Suprapubic skin (tissue), 4 donors: ENCODE data around the gene ENTPD2. TPM values are rescaled to one million over a fixed set of nuclear protein-coding genes. Genes with fewer than 3 reads are reported as not detected.

ENCODE experiments used
- DNase-seq, 2 donors: peaks; one replicate each; pipeline ENCODE4 v3.0.0-alpha.2; 2019; ENCODE audit warnings: low spot score in 2 of 2
- H3K27ac ChIP-seq: fragments of 200-600 bp; sonication (generic); one replicate; pipeline ENCODE4 v1.5.1; 2019
- H3K27me3 ChIP-seq: fragments of 200-600 bp; sonication (generic); one replicate; pipeline ENCODE4 v1.5.1; 2019
- H3K36me3 ChIP-seq: fragments of 200-600 bp; sonication (generic); one replicate; pipeline ENCODE4 v1.5.1; 2019
- H3K4me1 ChIP-seq: fragments of 200-600 bp; sonication (generic); one replicate; pipeline ENCODE4 v1.5.1; 2019
- H3K4me3 ChIP-seq: fragments of 200-600 bp; sonication (generic); one replicate; pipeline ENCODE4 v1.5.1; 2019; ENCODE audit warnings: mild to moderate bottlenecking
- H3K9me3 ChIP-seq: fragments of 200-600 bp; sonication (generic); one replicate; pipeline ENCODE4 v1.5.1; 2019
- EP300 ChIP-seq: sonication (generic); formaldehyde crosslinking; IDR thresholded peaks from one replicate; pipeline ENCODE4 v1.6.1; 2017; ENCODE audit warnings: antibody characterized with exemption
- POLR2A ChIP-seq, 2 donors: fragments of 450-650 bp; IDR thresholded peaks; one replicate each; pipeline ENCODE4 v1.6.1; 2017; ENCODE audit warnings: antibody characterized with exemption in 2 of 2, mild to moderate bottlenecking in 2 of 2, moderate library complexity in 2 of 2
- POLR2AphosphoS5 ChIP-seq, 3 donors: sonication (generic); formaldehyde crosslinking; IDR thresholded peaks; one replicate each; pipeline ENCODE4 v1.6.1; 2017; ENCODE audit warnings: antibody characterized with exemption in 3 of 3
- WGBS: methylation state at CpG from one replicate; pipeline ENCODE4 v1.1.5; 2018; 5-methylcytosine and 5-hydroxymethylcytosine counted together
- total RNA-seq, 4 donors: library from RNA; depleted of rRNA; stranded (reverse); fragments of >200 nt; gene quantifications; one replicate each; pipeline ENCODE4 v1.1.0, GENCODE V29; 2016
- TF ChIP-seq, protein P1 (sequence below), 2 donors: fragments of 200-600 bp in 1 of 2; fragments of 450-650 bp in 1 of 2; sonication (generic) in 1 of 2; IDR thresholded peaks; one replicate each; pipeline ENCODE4 v1.5.1; 2016 to 2019; ENCODE audit warnings: antibody characterized with exemption in 2 of 2, mild to moderate bottlenecking in 1 of 2, moderate library complexity in 1 of 2

The ENTPD2 gene
- total RNA-seq, 4 donors from 2014 or later: 13.3 to 20.8 (median 16.7) TPM

GRCh38 chr9:137082925-137083290, 29.0 kb upstream of the ENTPD2 start:
- H3K4me1 ChIP-seq: peaks cover 69% of the 10 kb centered on the region
- no peaks in the 10 kb centered on the region for H3K27me3 ChIP-seq
- WGBS: 78% methylated on average over 3 of the region's 8 CpGs
- no peaks in the 10 kb centered on the region for H3K9me3 ChIP-seq
- peak overlapping the region; percentile 96 for H3K27ac ChIP-seq
- H3K4me3 ChIP-seq: no peak overlapping the region
- peaks cover 34% of the 10 kb centered on the region for H3K36me3 ChIP-seq
- DNase-seq: no peak
- no peak for TF ChIP-seq EP300
- TF ChIP-seq POLR2AphosphoS5 (IDR thresholded peaks at IDR 0.05): no peak
- no peak for TF ChIP-seq POLR2A (IDR thresholded peaks at IDR 0.05)
- TF ChIP-seq, protein P1, sequence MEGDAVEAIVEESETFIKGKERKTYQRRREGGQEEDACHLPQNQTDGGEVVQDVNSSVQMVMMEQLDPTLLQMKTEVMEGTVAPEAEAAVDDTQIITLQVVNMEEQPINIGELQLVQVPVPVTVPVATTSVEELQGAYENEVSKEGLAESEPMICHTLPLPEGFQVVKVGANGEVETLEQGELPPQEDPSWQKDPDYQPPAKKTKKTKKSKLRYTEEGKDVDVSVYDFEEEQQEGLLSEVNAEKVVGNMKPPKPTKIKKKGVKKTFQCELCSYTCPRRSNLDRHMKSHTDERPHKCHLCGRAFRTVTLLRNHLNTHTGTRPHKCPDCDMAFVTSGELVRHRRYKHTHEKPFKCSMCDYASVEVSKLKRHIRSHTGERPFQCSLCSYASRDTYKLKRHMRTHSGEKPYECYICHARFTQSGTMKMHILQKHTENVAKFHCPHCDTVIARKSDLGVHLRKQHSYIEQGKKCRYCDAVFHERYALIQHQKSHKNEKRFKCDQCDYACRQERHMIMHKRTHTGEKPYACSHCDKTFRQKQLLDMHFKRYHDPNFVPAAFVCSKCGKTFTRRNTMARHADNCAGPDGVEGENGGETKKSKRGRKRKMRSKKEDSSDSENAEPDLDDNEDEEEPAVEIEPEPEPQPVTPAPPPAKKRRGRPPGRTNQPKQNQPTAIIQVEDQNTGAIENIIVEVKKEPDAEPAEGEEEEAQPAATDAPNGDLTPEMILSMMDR (IDR thresholded peaks at IDR 0.05): no peak

- TF ChIP-seq POLR2A (IDR thresholded peaks at IDR 0.05) (no peak), EP300 (no peak), POLR2AphosphoS5 (IDR thresholded peaks at IDR 0.05) (no peak)
- TF ChIP-seq, protein P1 (IDR thresholded peaks at IDR 0.05): no peak
- DNase-seq: no peak
- H3K27me3 ChIP-seq: no peaks in the 10 kb centered on the region
- no peak overlapping the region for H3K4me3 ChIP-seq
- peaks cover 34% of the 10 kb centered on the region for H3K36me3 ChIP-seq
- H3K9me3 ChIP-seq: no peaks in the 10 kb centered on the region
- peaks cover 67% of the 10 kb centered on the region for H3K4me1 ChIP-seq
- peak overlapping the region; percentile 96 for H3K27ac ChIP-seq
- 97% methylated on average over 10 of the region's 16 CpGs for WGBS
Observed at GRCh38 chr9:137082222-137082924, 28.5 kb upstream of the ENTPD2 start.

- WGBS: 95% methylated on average over 14 of the region's 24 CpGs
- H3K4me1 ChIP-seq: peaks cover 61% of the 10 kb centered on the region
- H3K36me3 ChIP-seq: peaks cover 34% of the 10 kb centered on the region
Observed at GRCh38 chr9:137080260-137081122, 26.6 kb upstream of the ENTPD2 start.

GRCh38 chr9:137079401-137079787, 25.5 kb upstream of the ENTPD2 start:
- H3K4me1 ChIP-seq: peaks cover 50% of the 10 kb centered on the region
- no peaks in the 10 kb centered on the region for H3K27me3 ChIP-seq
- WGBS: no CpG with 5 or more reads among the region's 13 CpGs
- DNase-seq: no peak
- TF ChIP-seq POLR2A (IDR thresholded peaks at IDR 0.05) (no peak), POLR2AphosphoS5 (IDR thresholded peaks at IDR 0.05) (no peak), EP300 (no peak)
- TF ChIP-seq, protein P1 (IDR thresholded peaks at IDR 0.05): no peak
- no peaks in the 10 kb centered on the region for H3K9me3 ChIP-seq
- H3K4me3 ChIP-seq: no peak overlapping the region
- peaks cover 34% of the 10 kb centered on the region for H3K36me3 ChIP-seq
- H3K27ac ChIP-seq: no peak overlapping the region

More at GRCh38 chr9:137080260-137081122, 26.6 kb upstream of the ENTPD2 start:
- Histone ChIP-seq H3K9me3 (no peaks in the 10 kb centered on the region), H3K27ac (no peak overlapping the region), H3K27me3 (no peaks in the 10 kb centered on the region), H3K4me3 (no peak overlapping the region)
- TF ChIP-seq, protein P1 (IDR thresholded peaks at IDR 0.05): no peak
- no peak for TF ChIP-seq POLR2A (IDR thresholded peaks at IDR 0.05)
- TF ChIP-seq POLR2AphosphoS5 (IDR thresholded peaks at IDR 0.05): no peak
- no peak for TF ChIP-seq EP300
- no peak for DNase-seq
